Uterus (tissue), 2 donors: ENCODE results near the gene INTS11.

Experiments
- POLR2A ChIP-seq, 2 donors: fragments of 450-650 bp; IDR thresholded peaks; one replicate each; pipeline ENCODE4 v1.6.1; 2016; ENCODE audit warnings: antibody characterized with exemption in 2 of 2, mild to moderate bottlenecking in 1 of 2, moderate library complexity in 1 of 2
- TF ChIP-seq, protein P1 (sequence below), 4 experiments: fragments of 200-600 bp in 2 of 4; fragments of 450-650 bp in 2 of 4; sonication (generic) in 2 of 4; IDR thresholded peaks; one replicate each; pipeline ENCODE4 v1.5.1; 2016 to 2019; ENCODE audit warnings: antibody characterized with exemption in 4 of 4, mild to moderate bottlenecking in 2 of 4, moderate library complexity in 1 of 4

DNA sequence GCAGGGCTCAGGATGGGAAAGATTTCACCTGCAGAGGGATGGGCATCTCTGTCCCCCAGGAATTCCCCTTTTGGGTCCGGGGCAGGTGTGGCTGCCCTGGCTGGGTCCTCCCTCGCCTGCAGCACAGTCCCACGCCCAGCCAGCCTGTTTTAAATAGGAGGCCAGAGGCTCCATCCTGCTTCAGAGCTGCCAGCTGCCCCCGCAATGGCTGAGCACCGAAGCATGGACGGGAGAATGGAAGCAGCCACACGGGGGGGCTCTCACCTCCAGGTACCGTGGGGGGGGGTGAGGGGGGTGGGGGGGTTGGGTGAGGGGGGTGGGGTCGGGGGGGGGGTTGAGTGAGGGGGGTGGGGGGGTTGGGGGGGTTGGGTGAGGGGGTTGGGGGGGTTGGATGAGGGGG lies 40.6 kb downstream of the INTS11 start:
- no peak for TF ChIP-seq POLR2A (IDR thresholded peaks at IDR 0.05)
- TF ChIP-seq, protein P1, sequence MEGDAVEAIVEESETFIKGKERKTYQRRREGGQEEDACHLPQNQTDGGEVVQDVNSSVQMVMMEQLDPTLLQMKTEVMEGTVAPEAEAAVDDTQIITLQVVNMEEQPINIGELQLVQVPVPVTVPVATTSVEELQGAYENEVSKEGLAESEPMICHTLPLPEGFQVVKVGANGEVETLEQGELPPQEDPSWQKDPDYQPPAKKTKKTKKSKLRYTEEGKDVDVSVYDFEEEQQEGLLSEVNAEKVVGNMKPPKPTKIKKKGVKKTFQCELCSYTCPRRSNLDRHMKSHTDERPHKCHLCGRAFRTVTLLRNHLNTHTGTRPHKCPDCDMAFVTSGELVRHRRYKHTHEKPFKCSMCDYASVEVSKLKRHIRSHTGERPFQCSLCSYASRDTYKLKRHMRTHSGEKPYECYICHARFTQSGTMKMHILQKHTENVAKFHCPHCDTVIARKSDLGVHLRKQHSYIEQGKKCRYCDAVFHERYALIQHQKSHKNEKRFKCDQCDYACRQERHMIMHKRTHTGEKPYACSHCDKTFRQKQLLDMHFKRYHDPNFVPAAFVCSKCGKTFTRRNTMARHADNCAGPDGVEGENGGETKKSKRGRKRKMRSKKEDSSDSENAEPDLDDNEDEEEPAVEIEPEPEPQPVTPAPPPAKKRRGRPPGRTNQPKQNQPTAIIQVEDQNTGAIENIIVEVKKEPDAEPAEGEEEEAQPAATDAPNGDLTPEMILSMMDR (IDR thresholded peaks at IDR 0.05): no peak
